Measurements from ENCODE around the gene FSD1L. TPM values are rescaled to one million over a fixed set of nuclear protein-coding genes. Genes with fewer than 3 reads are reported as not detected.

Gene FSD1L
- 1.2 and 3.2 TPM in 2 replicates for total RNA-seq

DNA sequence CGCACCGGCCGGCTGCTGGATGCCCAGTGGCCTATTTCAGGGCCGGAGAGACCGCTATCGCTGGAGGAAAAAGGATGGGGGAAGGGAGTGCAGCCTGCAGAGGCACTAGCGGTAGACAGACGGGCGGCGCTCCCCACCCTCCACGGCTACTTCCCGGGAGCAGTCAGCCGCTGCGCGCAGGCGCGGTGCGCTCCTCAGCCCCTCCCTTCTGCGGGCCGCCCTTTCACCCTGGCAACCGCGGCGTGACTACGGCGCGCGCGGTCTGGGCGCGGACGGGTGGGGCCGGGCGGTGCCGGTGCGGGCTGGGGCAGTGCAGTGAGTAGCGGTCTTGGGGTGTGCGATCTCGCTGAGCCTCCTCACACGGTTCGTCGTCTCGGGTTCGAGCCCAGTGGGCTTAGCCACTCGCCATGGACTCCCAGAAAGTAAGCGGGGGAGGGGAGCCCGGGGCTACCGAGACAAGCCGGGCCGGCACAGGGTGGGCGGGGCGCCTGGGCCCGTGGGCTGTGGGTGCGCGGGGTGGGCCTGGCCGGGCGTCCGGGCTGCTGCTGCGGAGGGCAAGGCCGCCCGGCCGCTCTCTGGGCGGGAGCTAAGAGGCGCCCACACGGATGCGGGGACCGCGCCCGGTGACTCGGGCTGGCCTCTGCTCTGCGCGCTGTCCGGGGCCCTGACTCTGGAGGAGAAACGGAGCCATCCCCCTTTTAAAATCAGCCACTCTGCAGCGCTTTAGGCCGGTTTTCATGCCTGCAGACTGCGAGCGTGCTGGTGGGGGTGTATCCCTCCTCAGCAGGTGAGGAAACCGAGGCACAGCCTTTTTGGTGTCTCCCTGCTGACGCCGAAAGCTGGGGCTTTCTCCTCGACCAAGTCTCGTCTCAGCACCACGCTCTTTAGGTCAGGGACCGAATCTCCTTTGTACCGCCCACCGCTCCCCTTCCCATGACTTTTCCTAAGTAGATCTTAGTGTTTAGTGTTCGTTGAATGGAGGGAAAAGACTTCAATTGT, at the start of gene FSD1L:
TSS of gene FSD1L (plus strand) at position 221 of the 999 bp plus-strand sequence. CDS start at position 408, 187 bp downstream.

DNA sequence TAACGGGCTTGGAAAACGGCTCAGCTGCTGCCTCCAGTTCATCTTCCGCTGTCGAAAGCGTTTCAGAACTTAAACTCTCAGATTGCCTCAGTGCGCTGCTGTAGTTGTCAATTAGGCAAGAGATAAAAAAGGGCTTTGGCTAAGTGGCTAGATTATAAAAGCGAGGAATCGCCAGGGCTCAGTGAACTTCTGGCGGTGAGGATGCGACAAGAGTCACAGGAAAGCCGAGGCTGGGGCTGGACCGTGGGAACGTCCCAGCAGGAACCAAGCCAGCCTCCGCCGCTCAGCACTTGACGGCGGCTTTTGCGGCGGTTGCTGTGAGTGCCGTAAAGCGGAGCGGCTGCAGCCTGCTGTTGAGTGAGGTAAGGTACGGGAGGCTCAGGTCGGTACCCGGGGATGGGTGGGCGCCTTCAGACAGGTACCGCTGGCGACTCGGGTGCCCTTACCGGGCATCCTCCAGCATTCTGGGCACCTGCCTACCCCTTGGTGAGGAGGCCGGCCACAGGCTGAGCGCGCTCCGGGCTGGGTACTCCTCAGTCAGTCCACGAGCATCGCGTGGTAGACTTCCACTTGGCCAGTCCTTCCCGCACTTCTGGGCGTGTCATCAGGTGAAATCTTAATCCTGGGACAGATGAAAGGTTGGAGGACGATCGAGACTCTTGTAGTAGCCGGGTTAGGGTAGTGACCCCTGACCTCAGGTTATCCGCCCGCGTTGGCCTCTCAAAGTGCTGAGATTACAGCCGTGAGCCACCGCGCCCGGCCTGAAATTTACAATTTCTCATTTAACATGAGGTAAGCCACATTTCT, 110.2 kb downstream of the FSD1L start, which contains the start of gene FKTN:
TSS of gene FKTN (plus strand) at position 328 of the 807 bp plus-strand sequence. CDS start 16,902 bp downstream, outside the sequence.

Other genes with a start within 250 kb of the FSD1L start
- gene SLC44A1, start 203.4 kb upstream of the FSD1L start, total RNA-seq, result 24.8 and 36.0 TPM in 2 replicates
- gene FKTN, start 110.1 kb downstream of the FSD1L start, total RNA-seq, result 17.6 and 29.2 TPM in 2 replicates
- gene TAL2, start 214.4 kb downstream of the FSD1L start, total RNA-seq, result not detected in 2 replicates
- 8.0 and 8.4 TPM in 2 replicates for gene TMEM38B, start 246.5 kb downstream of the FSD1L start, total RNA-seq